Smooth muscle cell (in vitro differentiated cells): ENCODE data around the gene MRPL36. TPM values are rescaled to one million over a fixed set of nuclear protein-coding genes. Genes with fewer than 3 reads are reported as not detected.

Source experiments
- DNase-seq: peaks from one replicate; lab custom pipeline; 2025; ENCODE audit not compliant: unreplicated experiment; lab: John Stamatoyannopoulos, UW
- H2AFZ ChIP-seq: fragments of 200-600 bp; sonication (generic); 2 replicates; pipeline ENCODE4 v1.6.0; 2016; ENCODE audit warnings: antibody characterized with exemption, low read depth, mild to moderate bottlenecking
- H3F3A ChIP-seq: fragments of 200-600 bp; sonication (generic); 2 replicates; pipeline ENCODE4 v1.6.0; 2017; ENCODE audit warnings: antibody characterized with exemption, low read depth
- H3K27ac ChIP-seq: fragments of 200-600 bp; sonication (generic); 2 replicates; pipeline ENCODE4 v1.5.1; 2016; ENCODE audit warnings: low read depth, mild to moderate bottlenecking
- H3K27me3 ChIP-seq: fragments of 200-600 bp; sonication (generic); 2 replicates; pipeline ENCODE4 v1.6.1; 2016; ENCODE audit warnings: low read depth, mild to moderate bottlenecking
- H3K36me3 ChIP-seq: fragments of 200-600 bp; sonication (generic); 2 replicates; pipeline ENCODE4 v1.5.1; 2016; ENCODE audit warnings: low read depth
- H3K4me1 ChIP-seq: fragments of 200-600 bp; sonication (generic); 2 replicates; pipeline ENCODE4 v1.5.1; 2016; ENCODE audit warnings: low read depth
- H3K4me2 ChIP-seq: fragments of 200-600 bp; sonication (generic); 2 replicates; pipeline ENCODE4 v1.6.0; 2016; ENCODE audit warnings: mild to moderate bottlenecking
- H3K4me3 ChIP-seq: fragments of 200-600 bp; sonication (generic); 2 replicates; pipeline ENCODE4 v1.5.1; 2016; ENCODE audit warnings: mild to moderate bottlenecking
- H3K79me2 ChIP-seq: fragments of 200-600 bp; sonication (generic); 2 replicates; pipeline ENCODE4 v1.6.0; 2016; ENCODE audit warnings: low read depth, mild to moderate bottlenecking
- H3K9ac ChIP-seq: fragments of 200-600 bp; sonication (generic); 2 replicates; pipeline ENCODE4 v1.6.0; 2016; ENCODE audit warnings: low read depth
- H3K9me3 ChIP-seq: fragments of 200-600 bp; sonication (generic); replicated peaks from 2 replicates; pipeline ENCODE4 v1.5.1; 2016; ENCODE audit warnings: low read depth
- H4K20me1 ChIP-seq: fragments of 200-600 bp; sonication (generic); 2 replicates; pipeline ENCODE4 v1.6.0; 2016; ENCODE audit warnings: low read depth
- WGBS: methylation state at CpG from one replicate; pipeline ENCODE4 v1.1.7; 2016; ENCODE audit warnings: low lambda C conversion rate; 5-methylcytosine and 5-hydroxymethylcytosine counted together
- polyA plus RNA-seq: library from polyadenylated mRNA; unstranded; fragments of >200 nt; fragmentation: Nextera tagmentation; extraction: Ambion mirVana; gene quantifications from 2 replicates; pipeline ENCODE4 v1.2.1, GENCODE V29; 2016
- total RNA-seq: library from RNA; depleted of rRNA; stranded (reverse); fragments of >200 nt; gene quantifications from 2 replicates; pipeline ENCODE4 v1.2.3, GENCODE V29; 2014
- TF ChIP-seq, protein P1 (sequence below): fragments of 200-600 bp; sonication (generic); IDR thresholded peaks from 2 replicates; pipeline ENCODE4 v1.5.1; 2017; ENCODE audit warnings: borderline replicate concordance, mild to moderate bottlenecking, antibody characterized with exemption; ENCODE audit not compliant: insufficient read depth, poor library complexity, severe bottlenecking

MRPL36 gene
- total and polyA plus RNA-seq, 2 experiments from 2014 or later = 42.9 to 110 TPM

DNA sequence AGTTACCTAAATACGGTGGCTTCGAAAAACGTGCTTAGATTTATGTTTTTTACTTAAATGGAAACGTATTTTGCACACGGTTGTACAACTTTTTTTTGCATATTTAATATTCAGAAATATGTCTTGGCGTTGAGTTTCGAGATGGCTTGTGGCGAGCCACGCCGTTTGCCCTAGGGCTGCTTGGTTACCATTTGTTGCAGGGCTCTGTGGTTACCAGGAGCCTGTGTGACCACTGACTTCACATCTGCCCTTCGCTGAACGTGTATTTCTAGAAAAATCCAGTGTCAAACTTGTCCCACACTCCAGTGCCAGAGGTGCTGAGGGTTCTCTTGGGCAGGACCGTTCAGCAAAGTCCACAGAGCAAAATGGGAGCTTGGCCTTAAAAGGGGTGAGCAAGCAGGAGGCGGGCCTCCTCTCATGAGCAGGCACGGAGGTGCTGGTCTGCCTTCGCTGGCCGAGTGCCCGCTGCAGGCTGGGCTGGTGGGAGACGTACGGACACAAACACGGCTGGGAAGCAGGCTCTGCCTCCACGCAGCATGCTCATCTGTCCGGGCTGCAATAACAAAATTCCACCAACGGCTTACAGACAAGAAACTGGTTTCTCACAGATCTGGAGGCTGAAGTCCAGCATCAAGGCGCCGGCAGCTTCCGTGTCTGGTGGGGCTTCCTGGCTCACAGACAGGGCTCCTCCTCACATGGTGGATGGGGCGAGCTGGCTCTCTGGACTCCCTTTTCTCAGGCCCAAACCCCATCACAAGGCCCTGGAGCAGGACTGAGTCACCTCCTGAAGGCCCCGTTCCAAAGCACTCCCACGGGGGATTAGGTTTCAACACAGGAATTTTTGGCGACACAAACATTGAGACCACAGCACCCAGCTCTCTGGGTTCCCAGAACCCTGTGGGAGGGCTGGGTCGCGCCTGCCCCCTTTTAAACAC is 5.4 kb downstream of the MRPL36 start:
- Histone ChIP-seq H3K4me3 (no peak overlapping the region), H3K79me2 (peaks cover 16% of the 10 kb centered on the region), H3K9ac (peak overlapping the region; percentile 26), H3F3A (peaks cover 6% of the 10 kb centered on the region), H3K9me3 (no peaks in the 10 kb centered on the region), H3K4me2 (peak overlapping the region; percentile 59), H3K27ac (peak overlapping the region; percentile 87), H3K27me3 (no peaks in the 10 kb centered on the region), H3K36me3 (no peaks in the 10 kb centered on the region), H4K20me1 (no peaks in the 10 kb centered on the region), H2AFZ (no peak overlapping the region), H3K4me1 (peaks cover 22% of the 10 kb centered on the region)
- WGBS = 62% methylated on average over 33 of the region's 33 CpGs
- peak; percentile 13 for DNase-seq
- TF ChIP-seq, protein P1, sequence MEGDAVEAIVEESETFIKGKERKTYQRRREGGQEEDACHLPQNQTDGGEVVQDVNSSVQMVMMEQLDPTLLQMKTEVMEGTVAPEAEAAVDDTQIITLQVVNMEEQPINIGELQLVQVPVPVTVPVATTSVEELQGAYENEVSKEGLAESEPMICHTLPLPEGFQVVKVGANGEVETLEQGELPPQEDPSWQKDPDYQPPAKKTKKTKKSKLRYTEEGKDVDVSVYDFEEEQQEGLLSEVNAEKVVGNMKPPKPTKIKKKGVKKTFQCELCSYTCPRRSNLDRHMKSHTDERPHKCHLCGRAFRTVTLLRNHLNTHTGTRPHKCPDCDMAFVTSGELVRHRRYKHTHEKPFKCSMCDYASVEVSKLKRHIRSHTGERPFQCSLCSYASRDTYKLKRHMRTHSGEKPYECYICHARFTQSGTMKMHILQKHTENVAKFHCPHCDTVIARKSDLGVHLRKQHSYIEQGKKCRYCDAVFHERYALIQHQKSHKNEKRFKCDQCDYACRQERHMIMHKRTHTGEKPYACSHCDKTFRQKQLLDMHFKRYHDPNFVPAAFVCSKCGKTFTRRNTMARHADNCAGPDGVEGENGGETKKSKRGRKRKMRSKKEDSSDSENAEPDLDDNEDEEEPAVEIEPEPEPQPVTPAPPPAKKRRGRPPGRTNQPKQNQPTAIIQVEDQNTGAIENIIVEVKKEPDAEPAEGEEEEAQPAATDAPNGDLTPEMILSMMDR = no peak

DNA sequence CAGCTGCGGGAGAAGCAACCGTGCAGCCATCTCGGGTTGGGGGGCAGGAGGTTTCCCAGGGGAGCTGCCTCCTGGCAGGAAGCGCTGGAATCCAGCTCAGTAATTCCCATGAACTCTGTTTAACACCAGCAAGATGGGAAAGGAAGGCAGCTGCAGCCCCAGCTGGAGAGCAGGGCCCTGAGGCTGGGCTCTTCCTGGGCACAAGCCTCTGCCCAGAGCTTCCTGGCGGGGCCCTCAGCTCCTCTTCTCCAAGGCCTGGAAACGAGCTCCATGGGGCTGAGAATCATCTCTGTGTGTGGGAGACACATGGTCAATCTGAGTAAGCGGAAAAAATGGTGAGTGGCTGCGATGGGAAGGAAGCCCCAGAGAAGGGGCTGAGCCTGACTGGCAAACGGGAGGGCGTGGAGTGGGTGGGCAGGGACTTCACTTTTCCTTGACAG is 6.3 kb downstream of the MRPL36 start:
- Histone ChIP-seq H3K9me3 (no peaks in the 10 kb centered on the region), H4K20me1 (no peaks in the 10 kb centered on the region), H3K36me3 (no peaks in the 10 kb centered on the region), H3K9ac (no peak overlapping the region), H2AFZ (no peak overlapping the region), H3F3A (peaks cover 6% of the 10 kb centered on the region), H3K4me1 (peaks cover 17% of the 10 kb centered on the region), H3K4me2 (peak overlapping the region; percentile 59), H3K79me2 (peaks cover 7% of the 10 kb centered on the region), H3K4me3 (no peak overlapping the region), H3K27ac (peak overlapping the region; percentile 87), H3K27me3 (no peaks in the 10 kb centered on the region)
- no peak for DNase-seq
- TF ChIP-seq, protein P1 = no peak
- WGBS = 61% methylated on average over 10 of the region's 10 CpGs

DNA sequence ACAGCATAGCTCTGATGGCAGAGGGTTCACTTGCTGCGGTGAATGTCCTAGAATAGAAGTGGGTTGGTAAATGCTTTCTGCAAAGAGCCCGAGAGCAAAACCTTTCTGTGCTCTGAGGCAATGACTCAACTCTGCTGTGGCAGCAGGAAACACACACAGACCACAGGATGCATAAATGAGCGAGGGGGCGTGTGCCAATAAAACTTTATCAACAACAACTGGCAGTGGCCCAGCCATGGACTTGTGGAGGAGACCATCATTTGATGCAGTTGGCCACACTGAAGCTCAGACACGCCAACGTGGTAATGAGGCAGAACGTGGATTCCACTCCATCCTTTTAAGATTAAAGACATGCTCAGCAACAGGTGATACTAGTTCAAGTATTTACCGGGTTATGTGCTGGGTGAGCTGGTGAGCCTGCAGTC is 6.8 kb downstream of the MRPL36 start:
- no peaks in the 10 kb centered on the region for H3K27me3 ChIP-seq

More for the DNA sequence above, 6.8 kb downstream of the MRPL36 start:
- H3K9me3 ChIP-seq = no peaks in the 10 kb centered on the region
- H3K4me2 ChIP-seq = peak overlapping the region; percentile 59
- peaks cover 3% of the 10 kb centered on the region for H3K79me2 ChIP-seq
- 29% methylated on average over 8 of the region's 8 CpGs for WGBS
- H2AFZ ChIP-seq = no peak overlapping the region
- no peak overlapping the region for H3K9ac ChIP-seq
- H3K27ac ChIP-seq = peak overlapping the region; percentile 87
- no peaks in the 10 kb centered on the region for H4K20me1 ChIP-seq
- peaks cover 17% of the 10 kb centered on the region for H3K4me1 ChIP-seq
- TF ChIP-seq, protein P1 = no peak
- H3K4me3 ChIP-seq = no peak overlapping the region
- DNase-seq = no peak
- H3F3A ChIP-seq = peaks cover 6% of the 10 kb centered on the region
- no peaks in the 10 kb centered on the region for H3K36me3 ChIP-seq
